OCI-LY7 (cell line): ENCODE results near the gene NSMCE1. TPM values are rescaled to one million over a fixed set of nuclear protein-coding genes. Genes with fewer than 3 reads are reported as not detected.

Experiments
- BruUV-seq: library from RNA; stranded (reverse); fragments of 400-500 nt; replicated peaks from 2 replicates; lab custom pipeline; 2021; lab: Mats Ljungman, UMichigan
- CTCF ChIA-PET: fragments of 300-600 bp; sonication (Branson Sonifier 250); formaldehyde crosslinking; loops from one replicate; lab custom pipeline; 2022; ENCODE audit warnings: antibody characterized with exemption; ENCODE audit not compliant: unreplicated experiment; lab: Charles Lee
- POLR2A ChIA-PET: fragments of 300-600 bp; sonication (Branson Sonifier 250); formaldehyde crosslinking; loops from one replicate; lab custom pipeline; 2022; ENCODE audit warnings: antibody characterized with exemption; lab: Charles Lee
- DNase-seq: peaks from one replicate; pipeline ENCODE4 v3.0.0-alpha.2; 2015; ENCODE audit warnings: low spot score
- H2AFZ ChIP-seq: fragments of 200-600 bp; sonication (generic), shearing (Covaris generic); 2 replicates; pipeline ENCODE4 v1.6.1; 2014; ENCODE audit warnings: mild to moderate bottlenecking, antibody characterized with exemption, low read length, moderate library complexity
- H3K27ac ChIP-seq: fragments of 200-600 bp; sonication (generic); 2 replicates; pipeline ENCODE4 v1.5.1; 2014; ENCODE audit warnings: mixed run types, low read depth, mild to moderate bottlenecking, moderate library complexity, low read length, inconsistent platforms; ENCODE audit not compliant: poor library complexity, severe bottlenecking
- H3K36me3 ChIP-seq: fragments of 200-600 bp; sonication (generic); 2 replicates; pipeline ENCODE4 v1.6.1; 2014; ENCODE audit warnings: mild to moderate bottlenecking, antibody characterized with exemption, low read length, moderate library complexity, mixed read lengths; ENCODE audit not compliant: insufficient read depth
- H3K4me1 ChIP-seq: fragments of 200-600 bp; sonication (generic); 2 replicates; pipeline ENCODE4 v1.5.1; 2014; ENCODE audit warnings: mild to moderate bottlenecking, low read length; ENCODE audit not compliant: insufficient read depth, poor library complexity, severe bottlenecking
- H3K4me2 ChIP-seq: fragments of 200-600 bp; sonication (generic); 2 replicates; pipeline ENCODE4 v1.6.1; 2014; ENCODE audit warnings: mild to moderate bottlenecking, low read length
- H3K4me3 ChIP-seq: fragments of 200-600 bp; sonication (generic); 2 replicates; pipeline ENCODE4 v1.5.1; 2014; ENCODE audit warnings: mild to moderate bottlenecking, low read depth, low read length; ENCODE audit not compliant: poor library complexity, severe bottlenecking
- H3K79me2 ChIP-seq: fragments of 200-600 bp; sonication (generic); 2 replicates; pipeline ENCODE4 v1.6.1; 2016; ENCODE audit warnings: low read depth, mild to moderate bottlenecking, low read length, moderate library complexity, mixed read lengths; ENCODE audit not compliant: insufficient read depth
- H3K9me2 ChIP-seq: fragments of 200-600 bp; sonication (generic); 2 replicates; pipeline ENCODE4 v1.6.1; 2016; ENCODE audit warnings: mild to moderate bottlenecking, low read length, mixed read lengths; ENCODE audit not compliant: insufficient read depth
- H3K9me3 ChIP-seq: fragments of 200-600 bp; sonication (generic); 2 replicates; pipeline ENCODE4 v1.6.1; 2014; ENCODE audit warnings: mild to moderate bottlenecking, mixed run types, low read length, mixed read lengths
- H4K20me1 ChIP-seq: fragments of 200-600 bp; sonication (generic); 2 replicates; pipeline ENCODE4 v1.6.1; 2014; ENCODE audit warnings: mild to moderate bottlenecking, antibody characterized with exemption, low read length, moderate library complexity, mixed read lengths; ENCODE audit not compliant: insufficient read depth
- CTCF ChIP-seq: fragments of 200-600 bp; sonication (generic); conservative IDR thresholded peaks from 2 replicates; pipeline ENCODE4 v1.5.1; 2014; ENCODE audit warnings: mild to moderate bottlenecking, antibody characterized with exemption, low read length, moderate library complexity, mixed read lengths
- EZH2phosphoT487 ChIP-seq: fragments of 200-600 bp; sonication (generic); IDR thresholded peaks from 2 replicates; pipeline ENCODE4 v1.6.1; 2018; ENCODE audit warnings: low read depth, borderline replicate concordance, mild to moderate bottlenecking, mixed run types, antibody characterized with exemption, low read length, moderate library complexity, mixed read lengths
- intact Hi-C: fragments of 100-400 bp; cut with micrococcal nuclease; formaldehyde crosslinking; loops from one replicate; pipeline ENCODE4 v1.10.0; 2022; ENCODE audit not compliant: unreplicated experiment
- total RNA-seq, 2 experiments: library from RNA; depleted of rRNA in 1 of 2; stranded (reverse); fragments of >200 nt in 1 of 2; shearing (Covaris generic) in 1 of 2; gene quantifications; 2 replicates each; pipeline ENCODE4 v1.2.3, GENCODE V29; 2014 to 2022

The NSMCE1 gene
- total RNA-seq, 2 experiments from 2014 or later, result 51.1 to 84.0 TPM

- Histone ChIP-seq H2AFZ (peak overlapping the region; percentile 65; the same call in 1 of the 2 replicates), H4K20me1 (no peaks in the 10 kb centered on the region), H3K27ac (peak overlapping the region; percentile 36), H3K4me3 (peak overlapping the region; percentile 21), H3K4me2 (peak overlapping the region; percentile 53), H3K4me1 (peaks cover 59% of the 10 kb centered on the region), H3K79me2 (no peaks in the 10 kb centered on the region), H3K9me3 (no peaks in the 10 kb centered on the region), H3K36me3 (peaks cover 15% of the 10 kb centered on the region; the same call in 1 of the 2 replicates), H3K9me2 (no peaks in the 10 kb centered on the region)
- ChIA-PET POLR2A (interaction anchor here (0.7 to 1.8 kb wide), 12 partner anchors 13 to 162 kb away, joined by 3 to 6 read pairs (median 4); partner anchors contain the start of gene KDM8), CTCF (interaction anchor here (0.6 to 1.3 kb wide), 4 partner anchors 37 to 388 kb away, joined by 4 to 7 read pairs (median 5); no protein-coding TSS in a partner anchor)
- no peak for DNase-seq
- TF ChIP-seq EZH2phosphoT487, result no peak
- TF ChIP-seq CTCF, result no peak
- intact Hi-C loops, result no loop called here
- no TSS peak for BruUV-seq
Observed at GRCh38 chr16:27236635-27237218, 31.8 kb downstream of the NSMCE1 start.

- H3K4me1 ChIP-seq, result peaks cover 67% of the 10 kb centered on the region
- no peak for DNase-seq
- BruUV-seq, result no TSS peak
- no peaks in the 10 kb centered on the region for H4K20me1 ChIP-seq
- POLR2A ChIA-PET, result interaction anchor here (1.0 to 1.8 kb wide), 2 partner anchors 63 to 80 kb away, joined by 3 to 4 read pairs; no protein-coding TSS in a partner anchor
- no peak overlapping the region for H3K27ac ChIP-seq
- H3K4me3 ChIP-seq, result no peak overlapping the region
- no peaks in the 10 kb centered on the region for H3K79me2 ChIP-seq
- H3K36me3 ChIP-seq, result peaks cover 22% of the 10 kb centered on the region
- intact Hi-C loops, result loop anchor here (1.0 to 2.0 kb wide), 3 partner anchors 79 to 221 kb away; no protein-coding TSS in a partner anchor
- H2AFZ ChIP-seq, result no peak overlapping the region
- no peaks in the 10 kb centered on the region for H3K9me3 ChIP-seq
- H3K9me2 ChIP-seq, result no peaks in the 10 kb centered on the region
- H3K4me2 ChIP-seq, result no peak overlapping the region
- TF ChIP-seq CTCF, result no peak
- no peak for TF ChIP-seq EZH2phosphoT487
- CTCF ChIA-PET, result interaction anchor here (0.6 to 1.0 kb wide), 3 partner anchors 36 to 138 kb away, joined by 3 to 4 read pairs (median 3); no protein-coding TSS in a partner anchor
Observed at GRCh38 chr16:27235938-27236245, 32.7 kb downstream of the NSMCE1 start.
